ENCODE data around the gene IL12A. TPM values are rescaled to one million over a fixed set of nuclear protein-coding genes. Genes with fewer than 3 reads are reported as not detected.

Gene IL12A
- total RNA-seq, 1 experiment from 2014 or later = 1.0 TPM

DNA sequence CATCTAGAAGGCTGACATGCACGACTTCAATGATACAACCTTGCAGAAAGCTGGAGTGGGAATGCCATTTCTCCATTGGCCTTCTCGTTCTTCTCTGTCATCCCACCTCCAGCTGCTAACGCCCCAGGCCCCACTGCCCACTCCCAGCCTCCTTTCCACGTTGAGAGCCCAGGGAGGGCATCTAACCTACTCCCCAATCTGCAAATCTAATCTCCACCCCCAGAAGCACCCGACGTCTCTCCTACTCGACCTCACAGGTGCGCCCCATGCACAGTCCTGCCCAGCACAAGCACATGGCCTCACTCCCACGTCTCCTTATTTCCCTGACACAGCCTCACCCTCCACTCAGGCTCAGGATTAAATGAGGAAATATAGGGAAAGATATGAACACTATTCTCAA lies 33.4 kb downstream of the IL12A start:
- TF ChIP-seq, protein P1, sequence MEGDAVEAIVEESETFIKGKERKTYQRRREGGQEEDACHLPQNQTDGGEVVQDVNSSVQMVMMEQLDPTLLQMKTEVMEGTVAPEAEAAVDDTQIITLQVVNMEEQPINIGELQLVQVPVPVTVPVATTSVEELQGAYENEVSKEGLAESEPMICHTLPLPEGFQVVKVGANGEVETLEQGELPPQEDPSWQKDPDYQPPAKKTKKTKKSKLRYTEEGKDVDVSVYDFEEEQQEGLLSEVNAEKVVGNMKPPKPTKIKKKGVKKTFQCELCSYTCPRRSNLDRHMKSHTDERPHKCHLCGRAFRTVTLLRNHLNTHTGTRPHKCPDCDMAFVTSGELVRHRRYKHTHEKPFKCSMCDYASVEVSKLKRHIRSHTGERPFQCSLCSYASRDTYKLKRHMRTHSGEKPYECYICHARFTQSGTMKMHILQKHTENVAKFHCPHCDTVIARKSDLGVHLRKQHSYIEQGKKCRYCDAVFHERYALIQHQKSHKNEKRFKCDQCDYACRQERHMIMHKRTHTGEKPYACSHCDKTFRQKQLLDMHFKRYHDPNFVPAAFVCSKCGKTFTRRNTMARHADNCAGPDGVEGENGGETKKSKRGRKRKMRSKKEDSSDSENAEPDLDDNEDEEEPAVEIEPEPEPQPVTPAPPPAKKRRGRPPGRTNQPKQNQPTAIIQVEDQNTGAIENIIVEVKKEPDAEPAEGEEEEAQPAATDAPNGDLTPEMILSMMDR (IDR thresholded peaks at IDR 0.05; ENCODE audit: unreplicated experiment) = no peak
- no peak overlapping the region for H3K4me3 Mint-ChIP-seq (ENCODE audit: low read depth, unreplicated experiment)
- no peaks in the 10 kb centered on the region for H3K9me3 Mint-ChIP-seq (ENCODE audit: low read depth, unreplicated experiment)
- no peak for DNase-seq
- no peaks in the 10 kb centered on the region for H3K36me3 Mint-ChIP-seq (ENCODE audit: insufficient read depth, unreplicated experiment)
- intact Hi-C loops (cut with micrococcal nuclease; ENCODE audit: unreplicated experiment) = no loop called here
- peaks cover 18% of the 10 kb centered on the region for H3K4me1 Mint-ChIP-seq (ENCODE audit: low read depth, unreplicated experiment)
- H3K27me3 Mint-ChIP-seq (ENCODE audit: unreplicated experiment) = peaks cover 20% of the 10 kb centered on the region
- no peak overlapping the region for H3K27ac Mint-ChIP-seq (ENCODE audit: unreplicated experiment)
- BruUV-seq (replicated peaks) = no TSS peak
- CTCF ChIA-PET = no interaction called here

DNA sequence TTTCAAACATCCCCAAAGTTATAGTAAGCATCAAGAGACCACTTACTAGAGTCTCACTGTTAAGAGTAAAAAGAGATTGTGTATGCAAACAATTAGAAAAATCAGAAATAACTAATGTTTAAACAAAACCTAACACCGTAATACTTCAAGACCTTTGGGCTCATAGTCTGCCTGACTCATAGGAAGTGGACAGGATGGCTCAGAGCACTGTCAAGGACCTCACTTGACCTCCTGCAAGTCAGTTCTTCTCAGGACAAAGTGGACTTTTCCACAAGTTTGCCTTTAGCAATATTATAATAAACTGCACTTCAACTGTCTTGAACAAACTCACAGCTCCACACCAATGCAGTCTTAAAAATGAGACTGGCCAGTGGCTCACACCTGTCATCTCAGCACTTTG lies 34.8 kb downstream of the IL12A start:
- TF ChIP-seq, protein P1 (IDR thresholded peaks at IDR 0.05; ENCODE audit: unreplicated experiment) = no peak
- BruUV-seq (replicated peaks) = no TSS peak
- intact Hi-C loops (cut with micrococcal nuclease; ENCODE audit: unreplicated experiment) = no loop called here

DNA sequence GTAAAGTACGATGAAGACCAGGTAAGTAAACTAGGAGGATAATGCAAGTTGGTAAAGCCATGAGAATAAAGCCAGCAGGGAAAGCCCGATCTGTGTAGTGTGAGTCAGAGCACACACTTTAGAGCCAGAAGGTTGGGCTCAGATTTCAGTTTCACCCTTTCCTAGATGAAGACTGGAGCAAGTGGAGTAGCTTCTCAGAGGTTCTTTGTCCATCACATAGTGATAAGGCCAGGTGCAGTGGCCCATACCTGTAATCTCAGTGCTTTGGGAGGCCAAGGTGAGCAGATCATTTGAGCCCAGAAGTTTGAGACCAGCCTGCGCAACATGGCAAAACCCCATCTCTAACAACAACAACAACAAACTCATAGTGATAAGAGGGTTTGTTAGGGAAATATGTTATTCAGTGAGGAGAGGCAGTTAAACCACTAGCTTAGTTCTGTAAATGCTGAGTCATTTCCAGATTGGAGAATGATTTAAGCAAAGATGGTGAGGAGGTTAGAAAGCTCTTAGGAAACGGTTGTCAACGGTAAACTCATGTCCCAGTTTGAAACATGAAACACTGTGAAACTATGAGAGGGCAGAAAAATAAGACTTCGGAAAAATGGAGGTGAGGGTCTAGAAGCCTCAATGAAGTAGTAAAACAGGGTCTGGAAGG lies 39.0 kb downstream of the IL12A start:
- Mint-ChIP-seq H3K36me3 (ENCODE audit: insufficient read depth, unreplicated experiment) (no peaks in the 10 kb centered on the region), H3K4me3 (ENCODE audit: low read depth, unreplicated experiment) (no peak overlapping the region), H3K9me3 (ENCODE audit: low read depth, unreplicated experiment) (no peaks in the 10 kb centered on the region), H3K4me1 (ENCODE audit: low read depth, unreplicated experiment) (peaks cover 25% of the 10 kb centered on the region), H3K27me3 (ENCODE audit: unreplicated experiment) (no peaks in the 10 kb centered on the region), H3K27ac (ENCODE audit: unreplicated experiment) (peak overlapping the region; percentile 17)
- peak; percentile 40 for DNase-seq
- intact Hi-C loops (cut with micrococcal nuclease; ENCODE audit: unreplicated experiment) = no loop called here
- TF ChIP-seq, protein P1 (IDR thresholded peaks at IDR 0.05; ENCODE audit: unreplicated experiment) = no peak
- no TSS peak for BruUV-seq (replicated peaks)
- CTCF ChIA-PET = interaction anchor here (0.6 to 1.2 kb wide), 3 partner anchors 11 to 106 kb away, joined by 4 to 5 read pairs (median 4); no protein-coding TSS in a partner anchor

More for the DNA sequence above, 34.8 kb downstream of the IL12A start:
- Mint-ChIP-seq H3K27me3 (ENCODE audit: unreplicated experiment) (peaks cover 20% of the 10 kb centered on the region), H3K4me3 (ENCODE audit: low read depth, unreplicated experiment) (no peak overlapping the region), H3K36me3 (ENCODE audit: insufficient read depth, unreplicated experiment) (no peaks in the 10 kb centered on the region), H3K27ac (ENCODE audit: unreplicated experiment) (no peak overlapping the region), H3K4me1 (ENCODE audit: low read depth, unreplicated experiment) (peaks cover 25% of the 10 kb centered on the region), H3K9me3 (ENCODE audit: low read depth, unreplicated experiment) (no peaks in the 10 kb centered on the region)
- CTCF ChIA-PET = interaction anchor here (0.6 kb wide), 1 partner anchor 215 kb away, joined by 3 read pairs; no protein-coding TSS in a partner anchor
- DNase-seq = no peak

DNA sequence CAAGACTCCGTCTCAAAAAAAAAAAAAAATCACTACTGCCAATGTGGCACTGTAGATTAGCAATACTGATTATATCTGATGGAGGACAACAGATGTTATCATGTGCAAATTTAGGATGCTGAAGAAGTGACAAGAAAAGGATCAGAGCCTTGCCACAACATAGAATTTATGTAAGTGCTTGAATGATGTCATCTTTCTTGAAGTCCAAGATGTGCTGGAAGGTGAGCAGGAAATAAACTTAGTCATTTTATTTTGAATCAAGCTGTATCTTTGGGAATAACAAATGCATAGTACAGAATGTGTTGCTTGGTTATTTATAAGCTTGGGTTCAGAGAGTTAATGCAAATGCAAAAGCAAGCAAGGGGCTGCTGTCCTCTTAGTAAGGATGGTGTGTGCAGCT lies 47.1 kb downstream of the IL12A start:
- BruUV-seq (replicated peaks) = no TSS peak
- DNase-seq = no peak
- CTCF ChIA-PET = interaction anchor here (0.7 to 1.2 kb wide), 2 partner anchors 44 to 151 kb away, joined by 3 read pairs; no protein-coding TSS in a partner anchor
- H3K27ac Mint-ChIP-seq (ENCODE audit: unreplicated experiment) = no peak overlapping the region
- H3K9me3 Mint-ChIP-seq (ENCODE audit: low read depth, unreplicated experiment) = no peaks in the 10 kb centered on the region
- H3K4me1 Mint-ChIP-seq (ENCODE audit: low read depth, unreplicated experiment) = no peaks in the 10 kb centered on the region
- H3K27me3 Mint-ChIP-seq (ENCODE audit: unreplicated experiment) = peaks cover 47% of the 10 kb centered on the region
- TF ChIP-seq, protein P1 (IDR thresholded peaks at IDR 0.05; ENCODE audit: unreplicated experiment) = no peak
- no peak overlapping the region for H3K4me3 Mint-ChIP-seq (ENCODE audit: low read depth, unreplicated experiment)
- peaks cover 7% of the 10 kb centered on the region for H3K36me3 Mint-ChIP-seq (ENCODE audit: insufficient read depth, unreplicated experiment)
- intact Hi-C loops (cut with micrococcal nuclease; ENCODE audit: unreplicated experiment) = no loop called here

Measured in Calu3 (cell line).